Stimulated activated CD4-positive, alpha-beta T cell treated with anti-CD3 and anti-CD28 coated beads, Interleukin-12 subunit alpha, Interleukin-12 subunit beta, amount 100 ng/mL, for 48 hours (primary cell): ENCODE measurements around the gene LAMA3.

Experiments
- DNase-seq, 3 donors: peaks; one replicate each; pipeline ENCODE4 v3.0.0-alpha.2; 2020; ENCODE audit warnings: low read depth in 2 of 3, low spot score in 1 of 3

Gene LAMA3

GRCh38 chr18:23761941-23762340, 72.7 kb downstream of the LAMA3 start:
- no peak for DNase-seq

- no peak for DNase-seq
These were observed 74.1 kb downstream of the LAMA3 start for GRCh38 chr18:23763343-23763742.

- no peak for DNase-seq
These were observed 76.7 kb downstream of the LAMA3 start for GRCh38 chr18:23765931-23766330.

- DNase-seq: no peak
These were observed 83.2 kb downstream of the LAMA3 start for GRCh38 chr18:23772327-23773024.

GRCh38 chr18:23776306-23776705, 87.1 kb downstream of the LAMA3 start:
- no peak for DNase-seq

- DNase-seq: no peak
These were observed 89.6 kb downstream of the LAMA3 start for GRCh38 chr18:23778828-23779227.

GRCh38 chr18:23779696-23780303, 90.5 kb downstream of the LAMA3 start:
- no peak for DNase-seq

- no peak for DNase-seq
These were observed 95.6 kb downstream of the LAMA3 start for GRCh38 chr18:23784832-23785245.

- no peak for DNase-seq
These were observed 103.8 kb downstream of the LAMA3 start for GRCh38 chr18:23793051-23793450.

GRCh38 chr18:23793985-23794867, 105.0 kb downstream of the LAMA3 start:
- DNase-seq: no peak

GRCh38 chr18:23798249-23798648, 109.0 kb downstream of the LAMA3 start:
- no peak for DNase-seq

GRCh38 chr18:23798824-23799223, 109.6 kb downstream of the LAMA3 start:
- no peak for DNase-seq

GRCh38 chr18:23799540-23799939, 110.3 kb downstream of the LAMA3 start:
- DNase-seq: no peak

- DNase-seq: no peak
These were observed 111.6 kb downstream of the LAMA3 start for GRCh38 chr18:23800902-23801301.

GRCh38 chr18:23802817-23803216, 113.6 kb downstream of the LAMA3 start:
- DNase-seq: no peak

GRCh38 chr18:23803755-23804154, 114.5 kb downstream of the LAMA3 start:
- DNase-seq: no peak

- no peak for DNase-seq
These were observed 116.6 kb downstream of the LAMA3 start for GRCh38 chr18:23805898-23806297.

GRCh38 chr18:23809415-23809814, 120.2 kb downstream of the LAMA3 start:
- no peak for DNase-seq

GRCh38 chr18:23810396-23810795, 121.1 kb downstream of the LAMA3 start:
- no peak for DNase-seq

- no peak for DNase-seq
These were observed 121.9 kb downstream of the LAMA3 start for GRCh38 chr18:23811176-23811575.

GRCh38 chr18:23812546-23813440, 123.5 kb downstream of the LAMA3 start:
- DNase-seq: no peak
